ENCODE measurements around the gene FYB1.
"Not testable (repeated sequence)": the region's sequence is repeated elsewhere in the genome, so short reads cannot be mapped to it uniquely, and the experiment has no call there.

The FYB1 gene

DNA sequence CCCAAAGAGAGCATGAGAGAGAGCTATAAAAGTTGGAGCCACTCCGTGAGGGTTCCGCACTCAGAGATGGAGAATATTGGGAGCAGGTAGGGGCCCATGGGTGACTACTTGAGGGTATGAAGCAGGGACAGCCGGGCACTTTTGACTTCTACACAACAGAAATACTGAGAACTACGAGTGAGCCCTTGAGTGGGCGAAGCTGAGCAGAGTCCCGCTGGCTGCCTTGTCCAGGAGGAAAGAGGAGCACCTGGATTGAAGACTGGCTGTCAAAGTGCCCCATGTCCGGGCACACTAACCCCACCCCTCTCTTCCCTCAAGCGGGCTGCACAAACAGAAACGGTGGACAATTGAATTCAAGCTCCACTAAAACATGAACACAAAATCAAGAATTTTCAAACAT, 33.6 kb downstream of the FYB1 start:
- no peak overlapping the region for H3K4me3 ChIP-seq (ENCODE audit: low read length)
- H3K4me1 ChIP-seq (ENCODE audit: insufficient read depth, low read length), result no peaks in the 10 kb centered on the region
- H3K9me3 ChIP-seq (ENCODE audit: low read length), result no peaks in the 10 kb centered on the region
- H3K36me3 ChIP-seq (ENCODE audit: insufficient read depth, low read length), result no peaks in the 10 kb centered on the region
- H3K27me3 ChIP-seq (ENCODE audit: insufficient read depth, low read length), result no peaks in the 10 kb centered on the region
- H2AFZ ChIP-seq (ENCODE audit: low read depth, low read length), result no peak overlapping the region

DNA sequence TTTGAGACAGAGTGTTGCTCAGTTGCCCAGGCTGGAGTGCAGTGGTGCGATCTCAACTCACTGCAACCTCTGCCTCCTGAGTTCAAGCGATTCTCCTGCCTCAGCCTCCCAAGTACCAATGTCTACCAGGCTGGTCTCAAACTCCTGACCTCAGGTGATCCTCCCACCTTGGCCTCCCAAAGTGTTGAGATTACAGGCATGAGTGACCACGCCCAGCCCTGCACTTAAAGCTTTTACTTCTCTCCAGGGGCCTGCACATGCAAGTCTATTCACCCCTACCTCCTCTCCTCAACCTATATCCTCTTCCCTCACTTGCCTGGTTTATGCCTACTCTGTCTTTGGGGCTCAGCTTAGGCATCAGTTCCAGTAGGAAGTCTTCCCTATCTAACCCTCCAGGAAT, 39.8 kb downstream of the FYB1 start:
- not testable (repeated sequence) for H3K4me3 ChIP-seq (ENCODE audit: low read length); H3K4me1 ChIP-seq (ENCODE audit: insufficient read depth, low read length); H3K27me3 ChIP-seq (ENCODE audit: insufficient read depth, low read length); H2AFZ ChIP-seq (ENCODE audit: low read depth, low read length); H3K9me3 ChIP-seq (ENCODE audit: low read length); H3K36me3 ChIP-seq (ENCODE audit: insufficient read depth, low read length)

DNA sequence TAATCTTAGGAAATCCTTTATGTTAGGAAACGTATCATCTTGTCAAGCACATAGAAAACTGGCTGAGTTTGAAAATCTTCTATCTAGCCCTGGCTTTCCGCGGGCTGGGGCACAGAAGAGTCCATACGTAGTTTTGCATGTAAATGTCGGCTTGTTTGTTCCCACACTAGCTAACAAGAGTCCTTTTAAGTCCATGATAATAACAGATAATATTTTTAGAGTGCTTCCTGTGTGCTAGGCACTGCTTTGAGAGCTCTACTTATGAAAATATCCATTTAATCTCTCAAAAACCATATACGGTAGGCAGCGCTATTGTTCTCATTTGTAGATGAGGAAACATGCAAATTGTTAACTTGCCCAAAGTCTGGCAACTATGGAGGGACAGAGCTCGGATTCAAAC, 40.5 kb downstream of the FYB1 start:
- Histone ChIP-seq H3K4me3 (ENCODE audit: low read length) (no peak overlapping the region), H3K9me3 (ENCODE audit: low read length) (no peaks in the 10 kb centered on the region), H3K36me3 (ENCODE audit: insufficient read depth, low read length) (no peaks in the 10 kb centered on the region), H3K4me1 (ENCODE audit: insufficient read depth, low read length) (no peaks in the 10 kb centered on the region), H3K27me3 (ENCODE audit: insufficient read depth, low read length) (no peaks in the 10 kb centered on the region), H2AFZ (ENCODE audit: low read depth, low read length) (no peak overlapping the region)

GRCh38 chr5:39178171-39178570, 41.2 kb downstream of the FYB1 start:
- H3K27me3 ChIP-seq (ENCODE audit: insufficient read depth, low read length), result no peaks in the 10 kb centered on the region
- no peaks in the 10 kb centered on the region for H3K36me3 ChIP-seq (ENCODE audit: insufficient read depth, low read length)
- H3K4me3 ChIP-seq (ENCODE audit: low read length), result no peak overlapping the region
- H3K4me1 ChIP-seq (ENCODE audit: insufficient read depth, low read length), result no peaks in the 10 kb centered on the region
- H2AFZ ChIP-seq (ENCODE audit: low read depth, low read length), result no peak overlapping the region
- no peaks in the 10 kb centered on the region for H3K9me3 ChIP-seq (ENCODE audit: low read length)

- no peak overlapping the region for H3K4me3 ChIP-seq (ENCODE audit: low read length)
Measured at GRCh38 chr5:39177631-39177964, 41.8 kb downstream of the FYB1 start.

GRCh38 chr5:39176759-39177630, 42.4 kb downstream of the FYB1 start:
- Histone ChIP-seq H3K4me1 (ENCODE audit: insufficient read depth, low read length) (no peaks in the 10 kb centered on the region), H3K9me3 (ENCODE audit: low read length) (no peaks in the 10 kb centered on the region), H3K36me3 (ENCODE audit: insufficient read depth, low read length) (no peaks in the 10 kb centered on the region), H2AFZ (ENCODE audit: low read depth, low read length) (no peak overlapping the region), H3K27me3 (ENCODE audit: insufficient read depth, low read length) (no peaks in the 10 kb centered on the region), H3K4me3 (ENCODE audit: low read length) (no peak overlapping the region)

More at GRCh38 chr5:39177631-39177964, 41.8 kb downstream of the FYB1 start:
- no peaks in the 10 kb centered on the region for H3K9me3 ChIP-seq (ENCODE audit: low read length)
- no peaks in the 10 kb centered on the region for H3K27me3 ChIP-seq (ENCODE audit: insufficient read depth, low read length)
- H3K4me1 ChIP-seq (ENCODE audit: insufficient read depth, low read length), result no peaks in the 10 kb centered on the region
- H3K36me3 ChIP-seq (ENCODE audit: insufficient read depth, low read length), result no peaks in the 10 kb centered on the region
- no peak overlapping the region for H2AFZ ChIP-seq (ENCODE audit: low read depth, low read length)

DNA sequence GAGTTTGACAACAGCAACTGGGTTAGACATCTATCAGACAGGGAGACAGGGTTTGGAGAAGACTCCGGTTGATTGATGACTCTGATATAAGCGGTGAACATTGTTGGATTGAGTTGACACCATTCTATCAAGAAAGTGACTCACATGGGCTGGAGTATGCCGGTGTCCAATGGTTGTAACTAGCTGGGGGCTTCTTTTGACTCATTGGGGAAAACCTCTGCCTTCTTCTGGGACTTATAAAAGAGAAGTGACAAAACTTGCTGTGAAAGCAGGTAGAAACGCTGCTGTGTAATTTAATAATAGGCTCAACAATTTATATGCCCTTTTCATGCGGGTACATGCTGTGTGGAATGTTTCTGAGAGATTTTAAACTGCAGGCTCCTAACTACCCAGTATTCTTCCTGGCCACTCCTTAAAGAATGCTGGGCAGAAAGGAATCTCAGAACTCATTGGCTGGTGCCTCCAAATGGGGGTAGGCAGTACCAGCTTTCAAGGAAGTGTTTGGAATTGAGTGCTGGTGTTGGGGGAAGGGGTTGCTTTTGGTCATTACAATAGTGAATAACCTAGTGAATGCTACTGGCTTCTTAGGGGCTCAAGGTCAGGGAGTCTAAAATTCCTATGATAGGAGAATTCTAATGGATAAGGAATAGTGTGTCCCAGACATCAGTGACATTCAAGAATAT, 43.9 kb downstream of the FYB1 start:
- Histone ChIP-seq H2AFZ (ENCODE audit: low read depth, low read length) (no peak overlapping the region), H3K27me3 (ENCODE audit: insufficient read depth, low read length) (no peaks in the 10 kb centered on the region), H3K4me1 (ENCODE audit: insufficient read depth, low read length) (no peaks in the 10 kb centered on the region), H3K9me3 (ENCODE audit: low read length) (no peaks in the 10 kb centered on the region), H3K36me3 (ENCODE audit: insufficient read depth, low read length) (no peaks in the 10 kb centered on the region), H3K4me3 (ENCODE audit: low read length) (no peak overlapping the region)

GRCh38 chr5:39173069-39173468, 46.3 kb downstream of the FYB1 start:
- Histone ChIP-seq H3K4me3 (ENCODE audit: low read length) (no peak overlapping the region), H3K27me3 (ENCODE audit: insufficient read depth, low read length) (no peaks in the 10 kb centered on the region), H3K36me3 (ENCODE audit: insufficient read depth, low read length) (no peaks in the 10 kb centered on the region), H2AFZ (ENCODE audit: low read depth, low read length) (no peak overlapping the region), H3K4me1 (ENCODE audit: insufficient read depth, low read length) (no peaks in the 10 kb centered on the region), H3K9me3 (ENCODE audit: low read length) (no peaks in the 10 kb centered on the region)

GRCh38 chr5:39172593-39172992, 46.8 kb downstream of the FYB1 start:
- no peaks in the 10 kb centered on the region for H3K36me3 ChIP-seq (ENCODE audit: insufficient read depth, low read length)
- no peak overlapping the region for H3K4me3 ChIP-seq (ENCODE audit: low read length)
- H3K9me3 ChIP-seq (ENCODE audit: low read length), result no peaks in the 10 kb centered on the region
- no peaks in the 10 kb centered on the region for H3K27me3 ChIP-seq (ENCODE audit: insufficient read depth, low read length)
- H3K4me1 ChIP-seq (ENCODE audit: insufficient read depth, low read length), result no peaks in the 10 kb centered on the region
- H2AFZ ChIP-seq (ENCODE audit: low read depth, low read length), result no peak overlapping the region

- Histone ChIP-seq H3K4me3 (ENCODE audit: low read length) (no peak overlapping the region), H3K4me1 (ENCODE audit: insufficient read depth, low read length) (no peaks in the 10 kb centered on the region), H2AFZ (ENCODE audit: low read depth, low read length) (no peak overlapping the region), H3K9me3 (ENCODE audit: low read length) (no peaks in the 10 kb centered on the region), H3K36me3 (ENCODE audit: insufficient read depth, low read length) (no peaks in the 10 kb centered on the region), H3K27me3 (ENCODE audit: insufficient read depth, low read length) (no peaks in the 10 kb centered on the region)
Measured at GRCh38 chr5:39171647-39172046, 47.7 kb downstream of the FYB1 start.

DNA sequence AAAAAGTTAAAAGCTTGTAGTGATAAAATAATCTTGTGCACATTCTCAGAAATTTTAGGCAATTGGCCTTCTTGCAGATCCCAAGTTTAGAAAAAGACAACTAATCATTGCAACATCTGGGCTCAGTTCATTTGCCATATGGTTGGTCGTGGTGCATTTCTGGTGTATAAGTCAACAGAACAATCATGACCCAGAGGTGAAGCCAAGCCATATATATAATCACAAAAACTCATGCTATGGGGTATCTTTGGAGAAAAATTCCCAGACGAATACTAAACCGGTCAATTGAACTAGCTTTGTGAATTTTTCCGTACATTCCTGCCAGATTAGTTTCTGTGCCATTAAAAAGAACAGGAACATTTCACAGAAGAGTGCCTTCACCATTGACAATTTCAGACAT, 50.3 kb downstream of the FYB1 start:
- no peak overlapping the region for H3K4me3 ChIP-seq (ENCODE audit: low read length)
- no peaks in the 10 kb centered on the region for H3K4me1 ChIP-seq (ENCODE audit: insufficient read depth, low read length)
- H3K9me3 ChIP-seq (ENCODE audit: low read length), result no peaks in the 10 kb centered on the region
- no peaks in the 10 kb centered on the region for H3K27me3 ChIP-seq (ENCODE audit: insufficient read depth, low read length)
- H2AFZ ChIP-seq (ENCODE audit: low read depth, low read length), result no peak overlapping the region
- no peaks in the 10 kb centered on the region for H3K36me3 ChIP-seq (ENCODE audit: insufficient read depth, low read length)

DNA sequence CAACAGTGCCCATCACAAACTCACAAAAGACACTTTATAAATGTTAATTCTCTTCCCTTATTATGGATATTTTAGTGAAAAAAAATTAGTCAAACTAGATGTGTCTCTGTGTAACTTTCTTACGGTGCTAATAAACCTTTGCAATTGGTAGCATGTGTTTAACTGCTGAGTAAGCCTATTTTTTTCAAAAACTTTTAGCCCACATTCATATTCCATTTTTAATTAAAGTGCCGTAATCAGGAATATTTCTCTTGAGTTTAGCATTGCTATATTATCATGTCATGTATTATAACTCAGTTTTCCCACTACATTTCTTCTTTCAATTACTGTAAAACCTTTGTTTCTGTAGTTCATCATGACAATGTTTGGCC, 51.4 kb downstream of the FYB1 start:
- no peaks in the 10 kb centered on the region for H3K9me3 ChIP-seq (ENCODE audit: low read length)
- no peaks in the 10 kb centered on the region for H3K4me1 ChIP-seq (ENCODE audit: insufficient read depth, low read length)
- no peaks in the 10 kb centered on the region for H3K27me3 ChIP-seq (ENCODE audit: insufficient read depth, low read length)
- H2AFZ ChIP-seq (ENCODE audit: low read depth, low read length), result no peak overlapping the region
- H3K36me3 ChIP-seq (ENCODE audit: insufficient read depth, low read length), result no peaks in the 10 kb centered on the region
- H3K4me3 ChIP-seq (ENCODE audit: low read length), result no peak overlapping the region

DNA sequence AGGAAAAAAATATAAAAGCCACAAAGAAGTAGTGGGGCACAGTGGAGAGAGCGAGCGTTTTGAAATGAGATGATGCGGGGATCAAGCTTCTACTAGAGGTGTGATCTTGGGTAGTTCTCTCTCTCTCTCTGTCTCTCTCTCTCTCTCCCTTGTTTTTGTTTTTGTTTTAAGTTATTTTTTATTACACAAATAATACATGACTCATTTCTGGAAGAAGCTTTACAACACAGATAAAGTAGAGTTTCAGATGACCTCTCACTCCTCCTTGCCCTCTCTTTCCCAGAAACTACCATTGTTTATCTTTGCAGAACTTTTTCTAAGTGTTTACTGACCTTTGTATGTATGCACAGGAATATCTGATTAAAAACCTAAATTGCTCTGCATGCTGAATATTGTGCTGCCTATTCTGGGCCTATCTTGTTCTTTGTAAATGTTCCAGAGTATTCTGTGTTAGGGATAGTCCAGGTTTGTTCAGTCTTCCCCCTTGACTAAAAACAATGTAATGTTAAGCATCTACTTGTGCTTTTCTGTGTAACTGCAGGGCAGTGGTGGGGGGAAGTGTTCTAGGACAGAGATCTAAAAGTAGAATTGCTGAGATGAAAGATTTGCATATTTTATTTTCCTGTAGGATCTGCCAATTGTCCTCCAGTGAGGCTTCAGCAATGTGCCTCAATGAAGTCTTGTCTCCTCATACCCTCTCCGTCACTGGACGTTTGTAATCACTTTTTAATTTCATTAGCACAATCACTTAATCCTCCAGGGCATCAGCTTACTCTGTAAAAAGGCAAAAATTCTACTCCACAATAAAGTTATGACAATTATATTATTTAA, 52.0 kb downstream of the FYB1 start:
- H3K9me3 ChIP-seq (ENCODE audit: low read length), result no peaks in the 10 kb centered on the region
- no peak overlapping the region for H2AFZ ChIP-seq (ENCODE audit: low read depth, low read length)
- no peak overlapping the region for H3K4me3 ChIP-seq (ENCODE audit: low read length)
- H3K27me3 ChIP-seq (ENCODE audit: insufficient read depth, low read length), result no peaks in the 10 kb centered on the region
- no peaks in the 10 kb centered on the region for H3K36me3 ChIP-seq (ENCODE audit: insufficient read depth, low read length)
- H3K4me1 ChIP-seq (ENCODE audit: insufficient read depth, low read length), result no peaks in the 10 kb centered on the region

All from neuron (in vitro differentiated cells).